ENCODE measurements around the gene TPD52L1.

The TPD52L1 gene

DNA sequence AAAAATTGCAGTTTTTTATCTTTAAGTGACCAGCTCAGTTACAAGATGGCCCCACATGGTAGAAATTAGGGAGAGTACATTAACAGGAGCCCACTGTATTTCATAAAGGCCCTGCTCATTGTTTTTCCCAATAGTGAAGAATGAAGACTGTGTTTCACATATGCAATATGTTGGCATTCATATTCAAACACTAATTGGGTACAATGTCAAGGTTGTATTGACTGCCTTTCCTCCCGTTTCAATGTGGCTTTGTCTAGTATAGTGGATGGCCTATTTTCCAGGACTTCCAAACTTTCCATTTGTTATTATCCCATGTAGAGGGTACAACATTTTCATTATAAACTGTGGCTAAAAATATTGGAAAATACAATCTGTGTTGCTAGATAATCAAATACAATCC is 96.9 kb downstream of the TPD52L1 start:
- DNase-seq, result no peak

- no peak for DNase-seq
Measured at GRCh38 chr6:125251516-125252220, 98.1 kb downstream of the TPD52L1 start.

DNA sequence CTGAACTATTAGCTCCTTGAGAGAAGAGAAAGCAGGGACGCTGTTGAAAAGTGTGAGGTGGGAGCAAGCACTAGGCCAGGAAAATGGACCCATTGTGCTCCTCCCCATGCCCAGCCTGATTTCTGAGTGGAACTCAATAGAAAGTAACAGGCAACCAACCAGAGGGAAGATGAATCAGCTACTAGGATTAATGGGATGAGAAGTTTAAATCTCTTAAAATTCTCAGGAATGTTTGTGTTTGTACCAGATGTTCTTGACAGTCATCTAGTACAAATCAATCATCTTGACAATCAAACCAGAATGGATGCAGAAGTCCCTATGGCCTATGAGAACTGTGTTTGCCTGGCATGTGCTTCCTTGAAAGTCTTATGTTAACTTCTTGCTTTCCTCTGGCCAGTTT is 99.3 kb downstream of the TPD52L1 start:
- DNase-seq, result no peak

GRCh38 chr6:125253881-125254280 is 100.3 kb downstream of the TPD52L1 start:
- DNase-seq, result no peak

DNA sequence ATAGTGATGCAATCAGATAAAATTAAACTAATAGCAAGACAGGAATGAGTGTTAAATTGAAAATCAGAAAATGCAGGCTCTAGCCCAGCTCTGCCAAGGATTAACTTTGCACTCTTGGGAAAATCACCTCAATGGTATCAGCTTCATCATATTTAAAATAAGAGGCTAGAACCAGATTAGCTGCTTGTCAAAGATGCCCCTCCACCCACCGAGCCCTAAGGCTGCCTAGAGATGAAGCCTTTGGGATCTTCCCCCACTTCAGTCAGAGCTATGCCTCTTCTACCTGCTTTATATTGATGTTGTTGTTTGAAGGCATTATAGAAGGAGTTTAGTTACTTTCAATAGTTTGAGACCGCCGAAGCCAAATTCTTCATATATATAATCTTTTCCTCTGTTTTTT is 100.7 kb downstream of the TPD52L1 start:
- DNase-seq, result no peak

- no peak for DNase-seq
Measured at GRCh38 chr6:125255201-125255600, 101.6 kb downstream of the TPD52L1 start.

DNA sequence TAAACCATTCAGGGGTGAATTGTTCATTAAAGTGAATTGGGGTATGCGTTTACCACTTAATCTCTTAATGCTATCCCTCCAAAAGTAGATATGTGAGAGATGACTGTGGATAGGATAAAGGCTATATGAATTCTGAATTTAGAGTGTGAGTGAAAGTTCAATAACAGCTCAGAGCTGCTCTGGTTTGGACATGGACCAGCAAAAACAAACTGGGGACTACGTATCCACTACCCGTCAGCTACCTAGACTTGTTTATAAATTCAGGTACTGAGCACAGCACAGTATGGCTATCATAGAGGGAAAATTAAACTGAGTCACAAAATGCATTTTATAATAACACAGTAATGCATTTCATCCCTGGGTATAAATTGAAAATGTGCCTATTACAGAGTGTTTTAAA is 103.8 kb downstream of the TPD52L1 start:
- no peak for DNase-seq

DNA sequence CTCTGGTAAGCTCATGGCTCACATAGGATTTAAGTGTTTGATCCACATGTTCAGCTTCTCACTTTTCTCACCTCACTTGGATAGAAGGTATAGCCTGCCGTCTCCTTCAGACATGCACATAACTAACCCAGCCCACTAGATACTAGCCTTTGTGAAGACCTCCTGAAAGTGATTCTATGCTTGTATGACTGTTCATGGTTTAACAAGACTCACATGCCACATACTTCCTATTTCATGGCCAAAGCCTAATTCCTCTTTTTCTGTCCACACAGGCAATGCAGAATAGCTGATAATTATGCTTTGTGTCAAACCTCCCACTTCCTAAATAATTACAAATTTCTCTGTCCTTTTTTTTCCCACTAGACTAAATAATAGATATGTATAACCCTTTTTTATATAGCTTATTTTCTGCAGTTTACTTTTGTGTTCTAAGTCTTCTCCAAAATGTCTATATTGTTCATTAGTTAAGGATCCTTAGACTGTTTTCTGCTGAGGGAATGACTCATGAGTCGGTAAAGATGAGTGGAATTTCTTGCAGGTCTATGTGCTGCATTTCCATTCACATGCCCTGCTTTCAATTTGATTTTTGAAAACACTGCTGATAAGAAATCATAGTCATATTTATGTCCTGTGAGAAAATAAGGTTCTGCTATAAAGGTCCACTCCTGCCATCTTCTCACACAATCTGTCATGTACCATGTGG is 105.2 kb downstream of the TPD52L1 start:
- DNase-seq, result no peak

DNA sequence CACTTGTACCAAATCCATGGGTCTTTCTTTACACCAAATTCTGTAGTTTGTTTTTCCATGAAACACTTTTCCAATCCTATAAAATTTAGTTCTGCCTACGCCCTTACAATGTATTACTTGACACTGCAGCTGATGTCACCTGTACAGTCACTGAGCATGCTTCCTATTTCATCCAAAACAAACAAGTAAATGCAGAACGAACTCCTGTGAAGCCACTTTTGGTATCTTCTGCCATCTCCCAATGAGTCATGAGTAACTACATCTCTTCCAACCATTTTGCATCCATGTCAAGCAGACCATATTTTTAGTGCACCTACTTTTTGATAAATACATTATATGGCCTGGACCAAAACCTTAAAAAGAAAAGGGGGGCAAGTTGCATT is 105.8 kb downstream of the TPD52L1 start:
- DNase-seq, result no peak

DNA sequence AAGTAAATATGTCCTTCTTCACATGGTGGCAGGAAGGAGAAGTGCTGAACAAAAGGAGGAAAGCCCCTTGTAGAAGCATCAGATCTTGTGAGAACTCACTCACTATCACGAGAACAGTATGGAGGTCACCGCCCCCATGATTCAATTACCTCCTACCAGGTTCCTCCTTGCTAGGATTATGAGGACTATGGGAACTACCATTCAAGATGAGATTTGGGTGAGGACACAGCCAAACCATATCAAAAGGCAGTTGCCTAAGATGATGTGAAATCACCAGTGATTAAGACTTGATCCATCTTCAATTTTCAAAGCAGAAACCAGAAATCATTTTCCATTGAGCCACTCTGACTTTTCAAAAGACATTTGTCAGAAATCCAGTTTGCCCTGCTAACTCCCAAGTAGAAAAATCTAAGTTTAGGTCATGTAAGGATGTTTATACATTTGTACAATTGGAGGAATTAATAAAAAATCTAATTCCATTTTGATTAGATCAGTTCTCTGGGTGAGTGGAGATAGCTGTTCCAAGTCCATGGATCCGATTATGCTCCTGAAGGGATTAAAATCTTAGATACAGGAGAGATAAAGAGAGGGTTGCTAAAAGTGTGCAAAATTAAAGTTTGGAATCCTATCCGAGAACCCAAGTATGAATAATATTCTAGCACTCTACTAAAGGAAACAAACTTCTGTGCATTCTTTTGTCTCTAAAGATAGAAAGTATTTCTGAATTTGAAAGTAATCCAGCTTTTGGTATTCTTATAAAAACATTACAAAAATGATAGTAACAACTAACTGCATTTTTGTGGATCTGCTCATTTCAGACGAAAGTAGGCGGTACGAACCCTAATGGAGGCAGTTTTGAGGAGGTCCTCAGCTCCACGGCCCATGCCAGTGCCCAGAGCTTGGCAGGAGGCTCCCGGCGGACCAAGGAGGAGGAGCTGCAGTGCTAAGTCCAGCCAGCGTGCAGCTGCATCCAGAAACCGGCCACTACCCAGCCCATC is 108.7 kb downstream of the TPD52L1 start:
- no peak for DNase-seq

DNA sequence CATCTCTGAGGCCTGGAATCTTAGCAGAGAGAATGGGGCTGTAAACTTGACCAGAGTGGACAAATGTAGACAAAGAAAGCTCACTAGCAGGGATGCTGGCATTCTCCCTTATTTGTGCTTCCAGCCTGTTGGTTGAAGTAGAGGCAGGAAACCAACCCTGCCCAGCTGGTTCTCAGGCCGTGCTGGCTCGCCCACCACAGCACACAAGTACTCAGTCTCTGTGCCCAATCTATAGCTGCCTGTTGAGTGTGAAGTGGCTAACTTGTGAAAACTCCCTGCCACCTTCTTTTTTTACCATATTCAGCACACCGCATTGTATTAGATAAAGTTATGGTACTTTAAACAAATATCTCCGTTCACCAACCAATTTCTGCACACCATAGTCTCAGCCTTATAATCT is 110.9 kb downstream of the TPD52L1 start:
- DNase-seq, result no peak

DNA sequence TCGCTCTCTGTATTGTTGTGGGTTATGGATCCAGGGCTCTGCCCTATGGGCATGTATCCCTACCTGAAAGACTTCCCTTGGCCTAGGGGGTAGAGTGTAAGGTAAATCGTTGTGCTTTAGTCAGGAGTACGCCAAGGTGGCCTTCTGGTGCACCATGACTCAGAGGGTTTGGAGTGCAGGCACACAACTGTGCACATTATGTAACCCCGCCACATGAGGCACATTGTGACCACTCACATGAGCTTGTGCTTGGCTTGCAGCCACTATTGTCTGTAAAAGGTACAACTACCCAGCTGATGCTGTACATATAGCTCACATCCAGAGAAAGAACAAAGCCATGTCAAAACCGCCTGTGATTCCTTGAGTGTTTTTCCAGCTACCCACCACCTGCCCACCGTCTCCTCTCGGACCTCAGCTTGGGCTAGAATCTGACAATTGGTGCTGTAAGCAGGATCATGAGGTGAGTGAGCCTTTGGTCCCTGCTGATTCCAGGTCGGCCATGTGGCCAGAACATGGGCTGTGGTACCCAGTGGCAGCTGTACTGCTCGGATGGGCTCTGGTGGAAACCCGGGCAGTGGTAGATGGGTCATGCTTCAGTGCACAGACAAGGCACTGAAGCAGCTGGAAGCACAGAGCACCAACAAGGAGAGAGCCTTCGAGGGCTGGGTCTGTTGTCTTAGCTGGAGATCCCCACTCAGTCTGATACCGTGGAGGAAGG is 114.4 kb downstream of the TPD52L1 start:
- DNase-seq, result no peak

- DNase-seq, result no peak
Measured at GRCh38 chr6:125268765-125269164, 115.2 kb downstream of the TPD52L1 start.

DNA sequence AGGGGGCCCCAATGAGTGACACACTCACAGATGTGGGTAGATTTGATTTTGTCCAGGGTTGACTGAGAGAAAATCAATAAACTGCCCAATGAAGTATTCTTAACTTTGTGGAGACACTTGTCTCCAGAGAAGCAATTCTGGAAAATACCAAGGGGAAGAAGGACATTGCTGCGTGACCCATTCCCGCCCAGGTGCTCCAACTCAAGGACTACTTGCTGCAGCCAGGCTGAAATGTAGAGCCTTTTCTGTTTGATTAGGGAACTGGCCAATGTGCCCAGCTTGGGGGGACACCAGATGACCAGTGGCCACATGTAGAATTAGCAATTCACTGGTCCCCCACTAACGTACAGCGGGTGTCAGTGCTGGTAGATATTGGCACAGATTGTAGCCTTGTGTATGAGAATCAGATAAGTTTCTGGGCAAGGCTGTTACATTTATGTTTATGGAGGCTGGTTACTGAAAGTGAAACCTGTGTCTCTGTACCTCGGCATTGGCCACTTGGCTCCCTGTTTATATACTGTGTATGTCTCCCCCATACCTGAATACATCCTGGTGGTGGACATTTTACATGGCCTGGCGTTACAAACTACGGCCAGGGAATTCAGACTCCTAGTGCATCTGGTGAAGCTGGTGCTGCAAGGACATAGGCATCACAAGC is 115.9 kb downstream of the TPD52L1 start:
- DNase-seq, result no peak

DNA sequence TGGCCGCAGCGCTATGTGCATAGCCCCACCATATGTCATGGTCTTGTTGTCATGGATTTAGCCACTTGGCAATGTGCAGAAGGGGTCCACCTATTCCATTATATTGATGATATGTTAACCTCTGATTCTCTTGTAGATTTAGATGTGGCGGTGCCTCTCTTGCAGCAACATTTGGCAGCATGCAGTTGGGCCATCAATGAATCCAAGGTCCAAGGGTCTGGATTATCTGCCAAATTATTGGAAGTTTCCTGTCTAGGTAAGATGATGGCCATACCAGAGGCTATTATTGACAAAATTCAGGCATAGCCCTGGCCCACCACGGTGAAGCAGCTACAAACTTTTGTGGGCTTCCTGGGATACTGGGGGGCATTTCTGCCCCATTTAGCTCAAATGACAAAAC is 116.8 kb downstream of the TPD52L1 start:
- DNase-seq, result no peak

- no peak for DNase-seq
Measured at GRCh38 chr6:125271486-125272159, 118.0 kb downstream of the TPD52L1 start.

DNA sequence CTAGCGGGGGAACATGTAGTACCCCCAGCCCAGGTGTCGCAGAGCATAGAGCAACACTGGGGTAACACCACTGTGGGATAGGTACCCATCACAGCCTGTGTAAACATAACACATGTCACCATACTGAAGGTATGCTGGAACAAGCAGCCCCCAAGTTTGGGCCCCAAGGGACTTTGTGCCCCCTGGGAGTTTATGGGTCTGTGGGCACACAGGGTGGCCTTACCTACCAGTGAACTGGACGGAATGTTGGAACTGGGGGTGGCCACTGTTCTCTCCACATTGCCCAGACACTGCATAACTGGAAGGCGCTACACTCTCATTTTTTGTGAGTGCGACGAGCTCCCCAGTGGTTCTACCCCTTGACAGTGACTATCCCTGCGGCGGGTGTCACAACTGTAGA is 119.7 kb downstream of the TPD52L1 start:
- DNase-seq, result no peak

- no peak for DNase-seq
Measured at GRCh38 chr6:125273965-125274364, 120.4 kb downstream of the TPD52L1 start.

- no peak for DNase-seq
Measured at GRCh38 chr6:125274935-125275334, 121.4 kb downstream of the TPD52L1 start.

DNA sequence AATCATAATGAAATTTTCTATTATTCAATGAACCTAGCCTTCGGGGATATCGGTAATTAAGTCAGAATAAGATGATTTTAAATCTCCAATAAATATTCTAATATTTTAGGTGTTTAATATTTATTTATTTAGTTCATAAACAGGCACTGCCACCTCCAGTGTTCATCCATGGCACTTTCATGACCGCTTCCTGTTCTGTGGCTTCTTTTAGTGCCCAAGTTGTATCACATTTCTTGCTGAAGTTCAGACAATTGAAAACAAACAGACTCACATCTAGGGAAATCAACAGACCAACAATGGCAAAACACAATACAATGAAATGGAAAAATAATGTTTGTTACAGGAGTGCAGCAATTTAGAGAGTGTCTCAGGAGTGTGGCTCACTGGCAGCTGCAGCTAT is 122.2 kb downstream of the TPD52L1 start:
- no peak for DNase-seq

- no peak for DNase-seq
Measured at GRCh38 chr6:125277838-125278237, 124.3 kb downstream of the TPD52L1 start.

- no peak for DNase-seq
Measured at GRCh38 chr6:125279961-125280360, 126.4 kb downstream of the TPD52L1 start.

Measured in stimulated activated CD4-positive, alpha-beta T cell treated with anti-CD3 and anti-CD28 coated beads, Interleukin-12 subunit alpha, Interleukin-12 subunit beta, amount 100 ng/mL, for 4 hours (primary cell).